ENCODE data around the gene NPHP3.

DNA sequence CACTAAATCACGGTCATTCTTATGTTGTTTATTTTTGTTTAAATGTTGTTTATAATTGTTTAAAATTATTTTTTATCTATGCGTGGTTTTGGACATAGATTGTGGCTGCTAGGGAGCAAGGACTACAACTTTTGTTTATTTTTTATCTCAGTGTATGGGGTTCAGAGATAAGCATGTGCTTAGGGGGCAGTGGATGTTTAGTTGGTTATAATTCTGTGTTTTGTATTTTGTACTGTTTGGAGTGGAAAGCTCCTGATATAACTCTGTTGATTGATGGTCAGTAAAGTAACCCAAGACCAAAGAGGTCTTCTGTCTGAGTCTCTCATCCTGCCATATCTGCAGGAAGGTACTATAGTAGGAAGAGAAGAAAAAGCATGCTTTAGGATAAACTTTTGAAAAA, 36.5 kb upstream of the NPHP3 start:
- TF ChIP-seq, protein P1, sequence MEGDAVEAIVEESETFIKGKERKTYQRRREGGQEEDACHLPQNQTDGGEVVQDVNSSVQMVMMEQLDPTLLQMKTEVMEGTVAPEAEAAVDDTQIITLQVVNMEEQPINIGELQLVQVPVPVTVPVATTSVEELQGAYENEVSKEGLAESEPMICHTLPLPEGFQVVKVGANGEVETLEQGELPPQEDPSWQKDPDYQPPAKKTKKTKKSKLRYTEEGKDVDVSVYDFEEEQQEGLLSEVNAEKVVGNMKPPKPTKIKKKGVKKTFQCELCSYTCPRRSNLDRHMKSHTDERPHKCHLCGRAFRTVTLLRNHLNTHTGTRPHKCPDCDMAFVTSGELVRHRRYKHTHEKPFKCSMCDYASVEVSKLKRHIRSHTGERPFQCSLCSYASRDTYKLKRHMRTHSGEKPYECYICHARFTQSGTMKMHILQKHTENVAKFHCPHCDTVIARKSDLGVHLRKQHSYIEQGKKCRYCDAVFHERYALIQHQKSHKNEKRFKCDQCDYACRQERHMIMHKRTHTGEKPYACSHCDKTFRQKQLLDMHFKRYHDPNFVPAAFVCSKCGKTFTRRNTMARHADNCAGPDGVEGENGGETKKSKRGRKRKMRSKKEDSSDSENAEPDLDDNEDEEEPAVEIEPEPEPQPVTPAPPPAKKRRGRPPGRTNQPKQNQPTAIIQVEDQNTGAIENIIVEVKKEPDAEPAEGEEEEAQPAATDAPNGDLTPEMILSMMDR (conservative IDR thresholded peaks at IDR 0.05; ENCODE audit: low read depth, low read length) = no peak
- TF ChIP-seq BHLHE40 (IDR thresholded peaks at IDR 0.05; ENCODE audit: low read depth, low read length) (no peak), MXI1 (IDR thresholded peaks at IDR 0.05; ENCODE audit: borderline replicate concordance, low read depth, low read length) (no peak), SMC3 (IDR thresholded peaks at IDR 0.05; ENCODE audit: low read depth, low read length) (no peak), POLR2A (IDR thresholded peaks at IDR 0.05; ENCODE audit: low read depth, low read length) (no peak), CEBPB (IDR thresholded peaks at IDR 0.05; ENCODE audit: low read depth, low read length) (no peak)
